GM23338 (cell line): Measurements from ENCODE around the gene ZFP64. TPM values are rescaled to one million over a fixed set of nuclear protein-coding genes. Genes with fewer than 3 reads are reported as not detected.

Source experiments
- CREB1 ChIP-seq: fragments of 250-450 bp; sonication (Bioruptor Pico); IDR thresholded peaks from 2 replicates; pipeline ENCODE4 v1.5.0; 2020; ENCODE audit warnings: low read depth, mild to moderate bottlenecking, moderate library complexity
- CTCF ChIP-seq, 2 experiments: fragments of 200-600 bp in 1 of 2; sonication (generic) in 1 of 2; conservative IDR thresholded peaks; 2 replicates each; pipeline versions ENCODE4 v1.5.1 to v1.6.1; 2016 to 2017; ENCODE audit warnings: antibody characterized with exemption in 2 of 2, low read depth in 2 of 2, mild to moderate bottlenecking in 2 of 2, moderate library complexity in 1 of 2
- ETS1 ChIP-seq: IDR thresholded peaks from 2 replicates; pipeline ENCODE4 v1.6.1; 2016; ENCODE audit warnings: antibody characterized with exemption
- EZH2 ChIP-seq: fragments of 200-600 bp; sonication (generic); IDR thresholded peaks from one replicate; pipeline ENCODE4 v1.8.0; 2017; ENCODE audit warnings: antibody characterized with exemption, mild to moderate bottlenecking, low read depth; ENCODE audit not compliant: unreplicated experiment
- EZH2phosphoT487 ChIP-seq: fragments of 200-600 bp; sonication (generic); IDR thresholded peaks from one replicate; pipeline ENCODE4 v1.8.1; 2018; ENCODE audit warnings: antibody characterized with exemption; ENCODE audit not compliant: unreplicated experiment
- NANOG ChIP-seq: IDR thresholded peaks from 2 replicates; pipeline ENCODE4 v1.6.1; 2016; ENCODE audit warnings: antibody characterized with exemption, borderline replicate concordance
- POLR2AphosphoS5 ChIP-seq: IDR thresholded peaks from 2 replicates; pipeline ENCODE4 v1.6.1; 2016; ENCODE audit warnings: antibody characterized with exemption, low read depth
- polyA plus RNA-seq: library from polyadenylated mRNA; unstranded; fragments of >200 nt; fragmentation: Nextera tagmentation; extraction: Ambion mirVana; gene quantifications from 2 replicates; pipeline ENCODE4 v1.2.1, GENCODE V29; 2016
- total RNA-seq: library from RNA; depleted of rRNA; stranded (reverse); fragments of >200 nt; shearing (Covaris generic); gene quantifications from 2 replicates; pipeline ENCODE4 v1.2.3, GENCODE V29; 2014
- TF ChIP-seq, protein P1 (sequence below): fragments of 250-450 bp; sonication (Bioruptor Pico); IDR thresholded peaks from 2 replicates; pipeline ENCODE4 v1.5.0; 2020; ENCODE audit warnings: mild to moderate bottlenecking, moderate library complexity

Gene ZFP64
- total and polyA plus RNA-seq, 2 experiments from 2014 or later = 9.6 to 30.4 TPM

DNA sequence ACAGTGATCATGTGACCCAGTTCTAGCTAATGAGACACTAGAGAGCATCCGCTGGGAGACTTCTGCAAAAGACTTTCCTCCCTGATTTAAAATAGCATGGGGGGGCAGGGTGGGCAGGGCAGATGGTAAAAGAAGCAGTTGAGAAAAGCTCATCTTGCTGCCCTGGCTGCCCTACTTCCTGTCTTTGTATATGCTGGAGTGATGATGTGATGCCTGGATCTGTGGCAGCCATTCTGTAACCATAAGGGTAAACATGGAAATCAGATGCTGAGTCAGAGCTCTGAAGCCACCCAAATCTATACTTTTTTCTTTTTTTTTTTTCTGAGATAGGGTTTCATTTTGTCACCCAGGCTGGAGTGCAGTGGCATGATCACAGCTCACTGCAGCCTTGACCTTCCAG is 25.4 kb downstream of the ZFP64 start (continued):
- TF ChIP-seq, protein P1, sequence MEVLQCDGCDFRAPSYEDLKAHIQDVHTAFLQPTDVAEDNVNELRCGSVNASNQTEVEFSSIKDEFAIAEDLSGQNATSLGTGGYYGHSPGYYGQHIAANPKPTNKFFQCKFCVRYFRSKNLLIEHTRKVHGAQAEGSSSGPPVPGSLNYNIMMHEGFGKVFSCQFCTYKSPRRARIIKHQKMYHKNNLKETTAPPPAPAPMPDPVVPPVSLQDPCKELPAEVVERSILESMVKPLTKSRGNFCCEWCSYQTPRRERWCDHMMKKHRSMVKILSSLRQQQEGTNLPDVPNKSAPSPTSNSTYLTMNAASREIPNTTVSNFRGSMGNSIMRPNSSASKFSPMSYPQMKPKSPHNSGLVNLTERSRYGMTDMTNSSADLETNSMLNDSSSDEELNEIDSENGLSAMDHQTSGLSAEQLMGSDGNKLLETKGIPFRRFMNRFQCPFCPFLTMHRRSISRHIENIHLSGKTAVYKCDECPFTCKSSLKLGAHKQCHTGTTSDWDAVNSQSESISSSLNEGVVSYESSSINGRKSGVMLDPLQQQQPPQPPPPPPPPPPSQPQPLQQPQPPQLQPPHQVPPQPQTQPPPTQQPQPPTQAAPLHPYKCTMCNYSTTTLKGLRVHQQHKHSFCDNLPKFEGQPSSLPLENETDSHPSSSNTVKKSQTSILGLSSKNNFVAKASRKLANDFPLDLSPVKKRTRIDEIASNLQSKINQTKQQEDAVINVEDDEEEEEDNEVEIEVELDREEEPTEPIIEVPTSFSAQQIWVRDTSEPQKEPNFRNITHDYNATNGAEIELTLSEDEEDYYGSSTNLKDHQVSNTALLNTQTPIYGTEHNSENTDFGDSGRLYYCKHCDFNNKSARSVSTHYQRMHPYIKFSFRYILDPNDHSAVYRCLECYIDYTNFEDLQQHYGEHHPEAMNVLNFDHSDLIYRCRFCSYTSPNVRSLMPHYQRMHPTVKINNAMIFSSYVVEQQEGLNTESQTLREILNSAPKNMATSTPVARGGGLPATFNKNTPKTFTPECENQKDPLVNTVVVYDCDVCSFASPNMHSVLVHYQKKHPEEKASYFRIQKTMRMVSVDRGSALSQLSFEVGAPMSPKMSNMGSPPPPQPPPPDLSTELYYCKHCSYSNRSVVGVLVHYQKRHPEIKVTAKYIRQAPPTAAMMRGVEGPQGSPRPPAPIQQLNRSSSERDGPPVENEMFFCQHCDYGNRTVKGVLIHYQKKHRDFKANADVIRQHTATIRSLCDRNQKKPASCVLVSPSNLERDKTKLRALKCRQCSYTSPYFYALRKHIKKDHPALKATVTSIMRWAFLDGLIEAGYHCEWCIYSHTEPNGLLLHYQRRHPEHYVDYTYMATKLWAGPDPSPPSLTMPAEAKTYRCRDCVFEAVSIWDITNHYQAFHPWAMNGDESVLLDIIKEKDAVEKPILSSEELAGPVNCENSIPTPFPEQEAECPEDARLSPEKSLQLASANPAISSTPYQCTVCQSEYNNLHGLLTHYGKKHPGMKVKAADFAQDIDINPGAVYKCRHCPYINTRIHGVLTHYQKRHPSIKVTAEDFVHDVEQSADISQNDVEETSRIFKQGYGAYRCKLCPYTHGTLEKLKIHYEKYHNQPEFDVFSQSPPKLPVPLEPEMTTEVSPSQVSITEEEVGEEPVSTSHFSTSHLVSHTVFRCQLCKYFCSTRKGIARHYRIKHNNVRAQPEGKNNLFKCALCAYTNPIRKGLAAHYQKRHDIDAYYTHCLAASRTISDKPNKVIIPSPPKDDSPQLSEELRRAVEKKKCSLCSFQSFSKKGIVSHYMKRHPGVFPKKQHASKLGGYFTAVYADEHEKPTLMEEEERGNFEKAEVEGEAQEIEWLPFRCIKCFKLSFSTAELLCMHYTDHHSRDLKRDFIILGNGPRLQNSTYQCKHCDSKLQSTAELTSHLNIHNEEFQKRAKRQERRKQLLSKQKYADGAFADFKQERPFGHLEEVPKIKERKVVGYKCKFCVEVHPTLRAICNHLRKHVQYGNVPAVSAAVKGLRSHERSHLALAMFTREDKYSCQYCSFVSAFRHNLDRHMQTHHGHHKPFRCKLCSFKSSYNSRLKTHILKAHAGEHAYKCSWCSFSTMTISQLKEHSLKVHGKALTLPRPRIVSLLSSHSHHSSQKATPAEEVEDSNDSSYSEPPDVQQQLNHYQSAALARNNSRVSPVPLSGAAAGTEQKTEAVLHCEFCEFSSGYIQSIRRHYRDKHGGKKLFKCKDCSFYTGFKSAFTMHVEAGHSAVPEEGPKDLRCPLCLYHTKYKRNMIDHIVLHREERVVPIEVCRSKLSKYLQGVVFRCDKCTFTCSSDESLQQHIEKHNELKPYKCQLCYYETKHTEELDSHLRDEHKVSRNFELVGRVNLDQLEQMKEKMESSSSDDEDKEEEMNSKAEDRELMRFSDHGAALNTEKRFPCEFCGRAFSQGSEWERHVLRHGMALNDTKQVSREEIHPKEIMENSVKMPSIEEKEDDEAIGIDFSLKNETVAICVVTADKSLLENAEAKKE (CRISPR knock-in tag) = no peak
- TF ChIP-seq EZH2 = no peak
- no peak for TF ChIP-seq POLR2AphosphoS5
- no peak for TF ChIP-seq CREB1 (CRISPR knock-in tag)
- TF ChIP-seq EZH2phosphoT487 = no peak
- TF ChIP-seq ETS1 = no peak
- no peak for TF ChIP-seq CTCF (conservative IDR thresholded peaks at IDR 0.05; ENCODE audit: low read depth in 2 of 2)
- TF ChIP-seq NANOG = no peak
